Gastroesophageal sphincter (tissue), 3 donors: ENCODE measurements around the gene PTDSS2.

Source experiments
- POLR2A ChIP-seq, 2 donors: fragments of 450-650 bp; IDR thresholded peaks; one replicate each; pipeline ENCODE4 v1.6.1; 2017; ENCODE audit warnings: antibody characterized with exemption in 2 of 2, mild to moderate bottlenecking in 2 of 2, moderate library complexity in 1 of 2
- POLR2AphosphoS5 ChIP-seq: sonication (generic); formaldehyde crosslinking; IDR thresholded peaks from one replicate; pipeline ENCODE4 v1.6.1; 2017; ENCODE audit warnings: antibody characterized with exemption
- TF ChIP-seq, protein P1 (sequence below), 4 experiments: fragments of 200-600 bp in 2 of 4; fragments of 450-650 bp in 2 of 4; sonication (generic) in 1 of 4; IDR thresholded peaks; one replicate each; pipeline ENCODE4 v1.5.1; 2017 to 2019; ENCODE audit warnings: antibody characterized with exemption in 4 of 4, mild to moderate bottlenecking in 2 of 4, moderate library complexity in 2 of 4

GRCh38 chr11:487571-488021, 37.5 kb downstream of the PTDSS2 start:
- TF ChIP-seq, protein P1, sequence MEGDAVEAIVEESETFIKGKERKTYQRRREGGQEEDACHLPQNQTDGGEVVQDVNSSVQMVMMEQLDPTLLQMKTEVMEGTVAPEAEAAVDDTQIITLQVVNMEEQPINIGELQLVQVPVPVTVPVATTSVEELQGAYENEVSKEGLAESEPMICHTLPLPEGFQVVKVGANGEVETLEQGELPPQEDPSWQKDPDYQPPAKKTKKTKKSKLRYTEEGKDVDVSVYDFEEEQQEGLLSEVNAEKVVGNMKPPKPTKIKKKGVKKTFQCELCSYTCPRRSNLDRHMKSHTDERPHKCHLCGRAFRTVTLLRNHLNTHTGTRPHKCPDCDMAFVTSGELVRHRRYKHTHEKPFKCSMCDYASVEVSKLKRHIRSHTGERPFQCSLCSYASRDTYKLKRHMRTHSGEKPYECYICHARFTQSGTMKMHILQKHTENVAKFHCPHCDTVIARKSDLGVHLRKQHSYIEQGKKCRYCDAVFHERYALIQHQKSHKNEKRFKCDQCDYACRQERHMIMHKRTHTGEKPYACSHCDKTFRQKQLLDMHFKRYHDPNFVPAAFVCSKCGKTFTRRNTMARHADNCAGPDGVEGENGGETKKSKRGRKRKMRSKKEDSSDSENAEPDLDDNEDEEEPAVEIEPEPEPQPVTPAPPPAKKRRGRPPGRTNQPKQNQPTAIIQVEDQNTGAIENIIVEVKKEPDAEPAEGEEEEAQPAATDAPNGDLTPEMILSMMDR (IDR thresholded peaks at IDR 0.05) = no peak
- no peak for TF ChIP-seq POLR2A (IDR thresholded peaks at IDR 0.05)
- no peak for TF ChIP-seq POLR2AphosphoS5
